ENCODE measurements around the gene MRPS18B.

Gene MRPS18B

GRCh38 chr6:30601815-30602641 is 15.6 kb upstream of the MRPS18B start:
- no peak for DNase-seq (ENCODE audit: low read depth in 2 of 3, low spot score in 1 of 3)

GRCh38 chr6:30603961-30604360 is 13.7 kb upstream of the MRPS18B start:
- DNase-seq (ENCODE audit: low read depth in 2 of 3, low spot score in 1 of 3), result no peak

DNA sequence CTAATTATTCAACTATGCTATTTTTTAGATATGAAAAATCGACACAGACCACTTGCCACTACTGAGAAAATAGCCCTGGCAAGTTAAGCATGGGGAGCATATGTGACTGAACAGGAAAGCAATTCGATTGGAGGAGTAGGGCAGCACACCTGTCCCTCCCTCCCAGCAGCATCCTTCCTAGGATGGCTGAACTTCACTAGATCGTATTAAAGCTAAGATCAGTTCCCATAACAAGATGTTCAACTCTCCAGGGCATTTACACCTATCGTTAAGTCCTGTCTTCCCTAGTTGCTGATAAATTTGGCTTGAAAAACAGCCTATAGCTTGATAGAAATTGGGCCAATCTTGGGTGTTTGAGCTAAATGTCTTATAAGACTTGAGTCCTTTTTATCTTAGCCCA is 7.6 kb upstream of the MRPS18B start:
- no peak for DNase-seq (ENCODE audit: low read depth in 2 of 3, low spot score in 1 of 3)

DNA sequence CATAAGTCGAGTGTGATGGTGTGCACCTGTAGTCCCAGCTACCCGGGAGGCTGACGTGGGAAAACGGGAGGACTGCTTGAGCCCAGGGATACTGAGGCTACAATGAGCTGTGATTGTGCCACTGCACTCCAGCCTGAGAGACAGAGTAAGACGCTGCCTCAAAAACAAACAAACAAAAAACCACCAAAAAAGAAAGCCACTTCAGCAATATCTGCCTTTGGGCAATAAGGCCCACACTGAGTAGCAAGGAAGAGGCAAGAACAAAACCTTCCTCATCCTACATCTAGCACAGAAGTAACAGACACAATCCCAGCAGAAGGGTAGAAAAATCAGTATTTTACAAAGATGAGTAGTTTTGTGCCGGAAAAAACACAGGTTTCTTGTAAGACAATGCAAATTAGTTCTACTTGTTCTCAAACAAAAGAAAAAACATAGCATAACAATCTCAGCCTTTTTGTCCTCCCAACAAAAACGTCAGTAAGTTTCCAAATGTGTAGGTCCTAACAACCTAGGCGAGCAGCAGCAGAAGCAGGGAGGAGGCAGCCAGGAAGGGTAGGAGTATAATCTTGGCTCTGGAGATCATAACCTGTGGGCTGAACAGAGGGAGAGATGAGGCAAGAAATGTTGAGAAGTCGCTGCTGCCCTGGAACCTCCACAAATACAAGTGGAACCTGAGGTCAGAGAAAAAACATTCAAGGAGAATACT is 6.3 kb upstream of the MRPS18B start:
- DNase-seq (ENCODE audit: low read depth in 2 of 3, low spot score in 1 of 3), result no peak

GRCh38 chr6:30611856-30612194 is 5.8 kb upstream of the MRPS18B start:
- DNase-seq (ENCODE audit: low read depth in 2 of 3, low spot score in 1 of 3), result no peak

DNA sequence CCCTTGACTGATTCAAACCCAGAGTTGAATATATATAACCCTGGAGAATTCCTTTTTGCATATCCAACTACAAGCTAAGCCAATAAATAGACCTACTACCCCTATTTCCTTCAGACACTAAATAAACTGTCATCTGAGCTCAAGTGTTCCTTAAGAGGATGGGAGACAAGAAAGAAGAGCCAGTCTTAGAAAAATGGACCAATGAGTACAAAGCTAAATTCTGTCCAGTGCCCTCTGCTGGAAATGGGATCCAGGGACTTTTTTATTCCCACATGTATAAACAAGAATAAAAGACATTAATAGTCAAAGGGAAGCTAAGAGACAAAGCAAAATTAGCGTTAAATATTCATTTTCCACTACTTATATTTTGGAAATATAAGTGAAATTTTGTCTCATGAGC is 5.4 kb upstream of the MRPS18B start:
- no peak for DNase-seq (ENCODE audit: low read depth in 2 of 3, low spot score in 1 of 3)

DNA sequence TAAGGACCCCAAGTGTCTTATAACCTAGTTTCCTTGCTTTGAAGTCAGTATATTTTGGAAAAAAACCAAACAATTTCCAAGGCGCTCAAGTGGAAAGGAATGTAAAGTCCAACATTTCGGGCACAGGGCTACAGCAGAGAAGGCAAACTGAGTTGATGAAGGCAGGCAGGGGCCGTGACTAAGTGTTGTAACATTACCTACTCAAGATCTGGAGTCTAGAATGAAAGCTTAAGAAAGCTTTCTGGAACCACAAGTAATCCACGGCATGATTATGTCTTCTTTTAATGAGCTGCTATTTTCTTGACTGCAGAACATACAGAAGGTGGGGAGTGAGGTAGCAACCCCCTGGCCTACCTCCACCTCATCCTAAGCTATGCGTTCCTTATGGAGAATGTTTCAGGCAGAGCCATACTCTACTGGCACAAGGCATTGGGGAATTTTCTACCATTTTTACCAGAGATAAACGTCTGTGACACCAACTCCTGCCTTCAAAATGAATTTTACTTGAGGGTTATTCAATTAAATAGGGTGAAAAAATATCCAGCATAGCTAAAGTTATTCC is 4.9 kb upstream of the MRPS18B start:
- no peak for DNase-seq (ENCODE audit: low read depth in 2 of 3, low spot score in 1 of 3)

GRCh38 chr6:30613251-30614043 is 4.2 kb upstream of the MRPS18B start:
- DNase-seq (ENCODE audit: low read depth in 2 of 3, low spot score in 1 of 3), result no peak

- DNase-seq (ENCODE audit: low read depth in 2 of 3, low spot score in 1 of 3), result no peak
Observed at GRCh38 chr6:30614044-30614842, 3.4 kb upstream of the MRPS18B start.

DNA sequence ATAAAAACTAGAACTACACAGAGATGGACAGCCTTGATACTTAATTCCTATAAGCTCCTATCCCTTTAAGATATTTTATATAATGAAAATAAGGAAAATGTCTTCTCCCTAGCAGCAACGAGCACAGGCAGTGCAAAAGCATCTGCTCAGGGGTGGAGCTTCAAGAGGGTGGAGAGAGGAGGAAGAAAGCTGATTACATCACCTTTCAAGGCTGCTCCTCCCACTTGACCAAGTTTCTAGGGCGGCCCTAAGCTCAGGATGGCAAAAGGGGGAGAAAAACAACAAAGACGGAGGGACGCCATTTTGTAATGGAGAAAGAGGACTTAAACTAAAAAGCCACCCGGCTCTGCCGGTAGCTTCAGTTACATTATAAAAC is 2.8 kb upstream of the MRPS18B start:
- peak; percentile 71 to 79 (median 74) for DNase-seq (ENCODE audit: low read depth in 2 of 3, low spot score in 1 of 3)

- peak in 1 of 3 donors; percentile 35 for DNase-seq (ENCODE audit: low read depth in 2 of 3, low spot score in 1 of 3)
Observed at GRCh38 chr6:30615219-30615957, 2.3 kb upstream of the MRPS18B start.

DNA sequence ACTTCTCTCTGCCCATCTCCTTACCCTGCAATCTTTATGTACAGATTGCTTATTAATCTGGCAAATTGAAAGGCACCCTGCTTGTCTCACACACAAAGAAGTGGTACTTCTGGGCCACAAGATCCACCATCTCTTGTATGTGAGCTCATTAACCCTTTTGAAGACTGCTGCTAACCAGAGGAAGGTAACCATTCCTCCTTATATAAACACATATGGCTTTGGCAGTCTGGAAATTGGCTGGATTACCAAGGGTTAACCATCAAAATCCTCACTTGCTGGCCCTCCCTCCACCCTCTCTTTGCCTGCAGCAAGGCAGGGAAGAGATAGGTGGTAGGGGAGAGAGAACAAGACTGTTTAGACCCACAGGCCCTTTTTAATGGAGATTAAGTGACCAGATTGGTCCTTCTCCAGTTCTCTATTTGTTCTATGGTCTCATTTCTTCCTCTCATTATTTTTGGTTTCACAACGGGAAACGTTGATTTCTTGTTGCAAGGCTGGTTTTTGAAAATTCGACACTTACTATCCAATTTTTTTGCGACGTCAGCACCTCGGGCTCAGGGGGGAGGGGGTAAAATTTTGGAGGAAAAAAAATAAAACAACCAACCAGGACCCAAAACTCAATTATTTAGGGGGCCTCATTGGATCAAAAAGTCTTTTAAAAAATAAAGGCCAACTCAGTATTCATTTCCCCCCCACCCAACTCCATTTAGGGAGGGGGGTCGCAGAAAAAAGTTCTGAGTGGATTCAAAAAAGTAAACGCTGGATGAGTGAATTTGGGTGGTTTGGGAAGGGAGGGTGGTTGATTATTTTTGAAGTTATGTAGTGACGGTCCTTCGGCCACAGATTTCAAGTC is 1.5 kb upstream of the MRPS18B start:
- peak in 1 of 3 donors; percentile 32 for DNase-seq (ENCODE audit: low read depth in 2 of 3, low spot score in 1 of 3)

DNA sequence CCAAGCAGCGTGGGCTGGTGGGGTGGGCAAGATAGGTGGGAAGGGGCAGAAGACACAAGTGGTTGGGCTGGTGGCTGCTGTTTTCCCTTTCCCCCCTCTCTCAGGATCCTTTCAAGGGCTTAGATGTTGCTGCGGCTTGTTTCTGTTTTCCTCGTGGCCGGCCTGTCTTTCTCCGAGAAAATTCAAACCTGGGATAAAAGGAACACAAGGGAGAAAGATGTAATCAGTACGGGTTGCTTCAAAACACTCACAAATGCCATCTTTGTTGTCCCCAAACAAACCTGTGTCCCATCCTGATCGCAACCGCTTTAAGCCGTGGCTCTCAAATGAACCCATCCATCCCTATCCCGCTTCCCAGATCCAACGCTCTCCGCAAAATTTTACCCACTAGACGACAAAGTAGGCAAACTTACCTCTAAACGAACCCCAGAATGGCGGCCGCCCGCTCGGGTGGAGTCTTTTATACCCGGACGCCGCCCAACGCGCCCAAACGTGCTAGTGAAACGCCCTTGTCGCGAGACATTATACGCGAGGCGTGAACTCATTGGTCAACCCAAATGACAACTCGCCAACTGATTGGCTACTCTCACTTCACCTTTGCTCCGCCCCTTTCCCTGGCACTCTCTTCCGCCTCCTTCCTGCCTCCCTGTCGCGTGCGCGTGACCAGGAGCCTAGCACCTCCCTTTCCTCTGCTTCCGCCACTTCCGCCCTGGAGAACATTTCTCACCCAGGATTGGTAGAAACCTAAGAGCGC is 652 bp upstream of the MRPS18B start, which contains the start of gene PPP1R10:
Gene PPP1R10 (minus strand): TSS at position 433 of the 754 bp plus-strand sequence. CDS start 7,299 bp downstream, outside the sequence.
- DNase-seq (ENCODE audit: low read depth in 2 of 3, low spot score in 1 of 3), result peak; percentile 94 to 99 (median 97)

GRCh38 chr6:30618270-30618797 is 694 bp downstream of the MRPS18B start:
- no peak for DNase-seq (ENCODE audit: low read depth in 2 of 3, low spot score in 1 of 3)

DNA sequence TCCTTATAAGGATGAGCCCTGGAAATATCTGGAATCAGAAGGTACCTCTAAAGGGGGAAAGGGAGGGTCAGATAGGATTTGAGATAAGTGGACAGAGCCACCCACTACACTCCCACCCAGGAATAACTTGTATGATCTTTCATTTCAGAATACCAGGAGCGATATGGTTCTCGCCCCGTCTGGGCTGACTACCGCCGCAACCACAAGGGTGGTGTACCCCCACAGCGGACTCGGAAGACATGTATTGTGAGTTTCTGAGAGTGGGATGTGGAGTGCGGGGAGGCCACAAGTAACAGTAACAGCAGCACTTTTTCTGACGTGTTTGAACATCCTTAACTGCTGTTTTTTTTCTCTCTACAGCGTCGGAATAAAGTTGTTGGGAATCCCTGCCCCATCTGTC is 1.9 kb downstream of the MRPS18B start:
- no peak for DNase-seq (ENCODE audit: low read depth in 2 of 3, low spot score in 1 of 3)

DNA sequence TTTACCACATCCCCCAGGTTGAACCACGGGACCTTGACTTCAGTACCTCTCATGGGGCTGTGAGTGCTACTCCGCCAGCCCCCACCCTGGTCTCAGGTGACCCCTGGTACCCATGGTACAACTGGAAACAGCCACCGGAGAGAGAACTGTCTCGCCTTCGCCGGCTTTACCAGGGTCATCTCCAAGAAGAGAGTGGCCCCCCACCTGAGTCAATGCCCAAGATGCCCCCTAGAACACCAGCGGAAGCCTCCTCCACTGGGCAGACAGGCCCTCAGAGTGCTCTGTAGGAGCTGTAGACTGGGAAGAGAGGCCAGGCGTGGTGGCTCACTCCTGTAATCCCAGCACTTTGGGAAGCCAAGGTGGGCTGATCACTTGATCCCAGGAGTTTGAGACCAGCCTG is 7.9 kb downstream of the MRPS18B start:
- no peak for DNase-seq (ENCODE audit: low read depth in 2 of 3, low spot score in 1 of 3)

- peak; percentile 66 to 78 (median 77) for DNase-seq (ENCODE audit: low read depth in 2 of 3, low spot score in 1 of 3)
Observed at GRCh38 chr6:30626484-30627366, 9.1 kb downstream of the MRPS18B start, which contains the start of gene ATAT1. ATAT1 (plus strand) TSS chr6:30626874.
